GM19240 (cell line): ENCODE measurements around the gene TTC32.

ENCODE experiments used
- DNase-seq: peaks from one replicate; pipeline ENCODE4 v3.0.0; 2011; ENCODE audit warnings: low spot score; ENCODE audit not compliant: insufficient read length

The TTC32 gene

GRCh38 chr2:19878268-19879046 is 23.3 kb downstream of the TTC32 start:
- DNase-seq: no peak

- DNase-seq: no peak
These were observed 25.0 kb downstream of the TTC32 start for GRCh38 chr2:19876751-19877150.

GRCh38 chr2:19875280-19875679 is 26.5 kb downstream of the TTC32 start:
- DNase-seq: no peak

GRCh38 chr2:19874726-19875125 is 27.1 kb downstream of the TTC32 start:
- DNase-seq: no peak

GRCh38 chr2:19873014-19873413 is 28.8 kb downstream of the TTC32 start:
- no peak for DNase-seq

GRCh38 chr2:19872302-19872701 is 29.5 kb downstream of the TTC32 start:
- no peak for DNase-seq

- DNase-seq: no peak
These were observed 29.9 kb downstream of the TTC32 start for GRCh38 chr2:19871836-19872235.

- no peak for DNase-seq
These were observed 31.0 kb downstream of the TTC32 start for GRCh38 chr2:19870792-19871191.

- no peak for DNase-seq
These were observed 32.8 kb downstream of the TTC32 start for GRCh38 chr2:19868701-19869580.

GRCh38 chr2:19868224-19868623 is 33.6 kb downstream of the TTC32 start:
- no peak for DNase-seq

- no peak for DNase-seq
These were observed 35.0 kb downstream of the TTC32 start for GRCh38 chr2:19866771-19867170.

- no peak for DNase-seq
These were observed 36.6 kb downstream of the TTC32 start for GRCh38 chr2:19865151-19865550.

- DNase-seq: no peak
These were observed 37.4 kb downstream of the TTC32 start for GRCh38 chr2:19864381-19864780.

GRCh38 chr2:19863303-19864041 is 38.3 kb downstream of the TTC32 start:
- peak; percentile 66 for DNase-seq

- DNase-seq: no peak
These were observed 40.0 kb downstream of the TTC32 start for GRCh38 chr2:19861813-19862212.

GRCh38 chr2:19860022-19860421 is 41.8 kb downstream of the TTC32 start:
- DNase-seq: no peak

- DNase-seq: no peak
These were observed 42.2 kb downstream of the TTC32 start for GRCh38 chr2:19859565-19859964.

- no peak for DNase-seq
These were observed 44.0 kb downstream of the TTC32 start for GRCh38 chr2:19857806-19858205.

- DNase-seq: no peak
These were observed 44.7 kb downstream of the TTC32 start for GRCh38 chr2:19857100-19857499.

- no peak for DNase-seq
These were observed 46.0 kb downstream of the TTC32 start for GRCh38 chr2:19855542-19856431.
